B cell (primary cell): Measurements from ENCODE around the gene FBN2. TPM values are rescaled to one million over a fixed set of nuclear protein-coding genes. Genes with fewer than 3 reads are reported as not detected.

Experiments used
- ATAC-seq: fragments of 200-7000 bp; cut with Tn5 transposase; one replicate; pipeline ENCODE4 v1.10.0; 2021; ENCODE audit warnings: low read depth, mild to moderate bottlenecking, moderate number of reproducible peaks, moderate library complexity
- CTCF ChIA-PET: fragments of 350-600 bp; sonication (Branson Sonifier 250); formaldehyde crosslinking; loops from one replicate; lab custom pipeline; 2021; ENCODE audit warnings: antibody characterized with exemption, inconsistent platforms; lab: Charles Lee
- POLR2A ChIA-PET: fragments of 350-600 bp; sonication (Branson Sonifier 250); formaldehyde crosslinking; loops from one replicate; lab custom pipeline; 2021; ENCODE audit warnings: antibody characterized with exemption; lab: Charles Lee
- DNase-seq: peaks from one replicate; pipeline ENCODE4 v3.0.0; 2013
- H2AFZ ChIP-seq: 2 replicates; pipeline ENCODE4 v1.6.1; 2012; ENCODE audit warnings: mild to moderate bottlenecking, low read depth, low read length; ENCODE audit not compliant: insufficient read depth, poor library complexity, severe bottlenecking
- H3K27ac ChIP-seq, 2 donors: 1 replicate in 1 of 2; 2 replicates in 1 of 2; pipeline ENCODE4 v1.5.1; 2012 to 2013; ENCODE audit warnings: low read length in 2 of 2, mild to moderate bottlenecking in 2 of 2, moderate library complexity in 1 of 2
- H3K27me3 ChIP-seq, 4 experiments: fragments of 200-600 bp in 1 of 4; sonication (generic) in 1 of 4; replicated peaks in 1 of 4; 1 replicate in 2 of 4; 2 replicates in 2 of 4; pipeline versions ENCODE4 v1.6.1 to v1.7.0; 2013 to 2016; ENCODE audit warnings: low read length in 3 of 4, mild to moderate bottlenecking in 2 of 4, mixed read lengths in 1 of 4, moderate library complexity in 1 of 4; ENCODE audit not compliant: insufficient read depth in 4 of 4, control insufficient read depth in 3 of 4; ENCODE audit errors: control extremely low read depth in 1 of 4
- H3K36me3 ChIP-seq, 2 experiments: replicated peaks in 1 of 2; 1 replicate in 1 of 2; 2 replicates in 1 of 2; pipeline versions ENCODE4 v1.6.1 to v1.7.1; 2013; ENCODE audit warnings: low read length in 1 of 2; ENCODE audit not compliant: insufficient read depth in 2 of 2, control insufficient read depth in 1 of 2; ENCODE audit errors: control extremely low read depth in 1 of 2, extremely low read depth in 1 of 2
- H3K4me1 ChIP-seq, 2 donors: fragments of 200-600 bp in 1 of 2; sonication (generic) in 1 of 2; 1 replicate in 1 of 2; 2 replicates in 1 of 2; pipeline versions ENCODE4 v1.5.1 to v1.6.1; 2013 to 2017; ENCODE audit warnings: low read length in 2 of 2; ENCODE audit not compliant: control insufficient read depth in 2 of 2, insufficient read depth in 2 of 2
- H3K4me2 ChIP-seq: replicated peaks from 2 replicates; pipeline ENCODE3; 2012; ENCODE audit warnings: mild to moderate bottlenecking, low read depth, low read length; ENCODE audit not compliant: poor library complexity, severe bottlenecking
- H3K4me3 ChIP-seq, 5 experiments: fragments of 200-600 bp in 1 of 5; sonication (generic) in 1 of 5; 1 replicate in 3 of 5; 2 replicates in 2 of 5; pipeline versions ENCODE4 v1.5.1 to v1.7.0; 2011 to 2016; ENCODE audit warnings: low read length in 4 of 5, mild to moderate bottlenecking in 4 of 5, low read depth in 2 of 5, control low read depth in 1 of 5, moderate library complexity in 1 of 5; ENCODE audit not compliant: insufficient read depth in 1 of 5; ENCODE audit errors: control extremely low read depth in 1 of 5, extremely low read depth in 1 of 5
- H3K79me2 ChIP-seq: fragments of 200-600 bp; sonication (generic); one replicate; pipeline ENCODE4 v1.6.0; 2016; ENCODE audit warnings: low read length; ENCODE audit not compliant: control insufficient read depth, insufficient read depth
- H3K9ac ChIP-seq: fragments of 200-600 bp; sonication (generic); 2 replicates; pipeline ENCODE4 v1.6.1; 2017; ENCODE audit warnings: mild to moderate bottlenecking, low read length, moderate library complexity
- H3K9me3 ChIP-seq, 3 donors: one replicate each; pipeline versions ENCODE4 v1.6.1 to v1.7.1; 2013; ENCODE audit warnings: low read length in 2 of 3; ENCODE audit not compliant: control insufficient read depth in 2 of 3, insufficient read depth in 1 of 3; ENCODE audit errors: control extremely low read depth in 1 of 3
- H4K20me1 ChIP-seq: 2 replicates; pipeline ENCODE4 v1.6.0; 2012; ENCODE audit warnings: mild to moderate bottlenecking, low read length; ENCODE audit not compliant: insufficient read depth, control insufficient read depth, poor library complexity, severe bottlenecking
- H3K27ac Mint-ChIP-seq: one replicate; pipeline ENCODE4 v1.8.0; 2021; ENCODE audit warnings: mixed read lengths
- H3K27me3 Mint-ChIP-seq: one replicate; pipeline ENCODE4 v1.8.0; 2021; ENCODE audit warnings: mixed read lengths
- H3K4me1 Mint-ChIP-seq: one replicate; pipeline ENCODE4 v1.8.0; 2021; ENCODE audit warnings: mixed read lengths
- H3K4me3 Mint-ChIP-seq: one replicate; pipeline ENCODE4 v1.8.0; 2021; ENCODE audit warnings: mixed read lengths
- H3K9me3 Mint-ChIP-seq: one replicate; pipeline ENCODE4 v1.8.0; 2022; ENCODE audit warnings: mixed read lengths; ENCODE audit not compliant: insufficient read depth
- EZH2 ChIP-seq: IDR thresholded peaks from 2 replicates; pipeline ENCODE4 v1.6.1; 2012; ENCODE audit warnings: borderline replicate concordance, low read depth, mild to moderate bottlenecking, moderate library complexity, low read length; ENCODE audit not compliant: insufficient read depth, poor library complexity, severe bottlenecking
- WGBS: methylation state at CpG from one replicate; pipeline ENCODE4 v1.1.5; 2013; ENCODE audit warnings: missing lambda C conversion rate; ENCODE audit not compliant: insufficient coverage; 5-methylcytosine and 5-hydroxymethylcytosine counted together
- intact Hi-C: fragments of 100-400 bp; cut with micrococcal nuclease; formaldehyde crosslinking; loops from one replicate; pipeline ENCODE4 v1.10.0; 2022
- polyA plus RNA-seq: library from polyadenylated mRNA; depleted of rRNA; stranded (reverse); fragments of >200 nt; gene quantifications from 2 replicates; pipeline ENCODE4 v1.2.3, GENCODE V29; 2012
- total RNA-seq, 2 donors: library from RNA; stranded (reverse); fragments of 120-200 nt in 1 of 2; gene quantifications; 1 replicate in 1 of 2; 2 replicates in 1 of 2; pipeline versions ENCODE4 v1.2.3 to v1.2.4, GENCODE V29; 2013 to 2022
- TF ChIP-seq, protein P1 (sequence below): fragments of 200-600 bp; IDR thresholded peaks from one replicate; pipeline ENCODE4 v1.8.0; 2022; ENCODE audit warnings: antibody characterized with exemption, mild to moderate bottlenecking

The FBN2 gene
- total and polyA plus RNA-seq, 2 donors (not counting 1 experiment from before 2014, with no cell fraction given), result 0.03 TPM; not detected in 1

- no CpG with 5 or more reads among the region's 5 CpGs for whole genome bisulfite sequencing
- peaks cover 0 to 2% (median 0%) of the 10 kb centered on the region in 4 experiments for H3K27me3 ChIP-seq
- H3K9ac ChIP-seq, result no peak overlapping the region
- POLR2A ChIA-PET, result no interaction called here
- H3K4me1 ChIP-seq, result no peaks in the 10 kb centered on the region
- no peak for TF ChIP-seq EZH2
- TF ChIP-seq, protein P1, sequence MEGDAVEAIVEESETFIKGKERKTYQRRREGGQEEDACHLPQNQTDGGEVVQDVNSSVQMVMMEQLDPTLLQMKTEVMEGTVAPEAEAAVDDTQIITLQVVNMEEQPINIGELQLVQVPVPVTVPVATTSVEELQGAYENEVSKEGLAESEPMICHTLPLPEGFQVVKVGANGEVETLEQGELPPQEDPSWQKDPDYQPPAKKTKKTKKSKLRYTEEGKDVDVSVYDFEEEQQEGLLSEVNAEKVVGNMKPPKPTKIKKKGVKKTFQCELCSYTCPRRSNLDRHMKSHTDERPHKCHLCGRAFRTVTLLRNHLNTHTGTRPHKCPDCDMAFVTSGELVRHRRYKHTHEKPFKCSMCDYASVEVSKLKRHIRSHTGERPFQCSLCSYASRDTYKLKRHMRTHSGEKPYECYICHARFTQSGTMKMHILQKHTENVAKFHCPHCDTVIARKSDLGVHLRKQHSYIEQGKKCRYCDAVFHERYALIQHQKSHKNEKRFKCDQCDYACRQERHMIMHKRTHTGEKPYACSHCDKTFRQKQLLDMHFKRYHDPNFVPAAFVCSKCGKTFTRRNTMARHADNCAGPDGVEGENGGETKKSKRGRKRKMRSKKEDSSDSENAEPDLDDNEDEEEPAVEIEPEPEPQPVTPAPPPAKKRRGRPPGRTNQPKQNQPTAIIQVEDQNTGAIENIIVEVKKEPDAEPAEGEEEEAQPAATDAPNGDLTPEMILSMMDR, result no peak
- DNase-seq (no peak), ATAC-seq (no peak)
- H3K27me3 Mint-ChIP-seq, result no peaks in the 10 kb centered on the region
- H3K27ac ChIP-seq, result no peak overlapping the region
- no peak overlapping the region for H3K27ac Mint-ChIP-seq
- H3K36me3 ChIP-seq, result no peaks in the 10 kb centered on the region
- H3K4me1 Mint-ChIP-seq, result no peaks in the 10 kb centered on the region
- no peak overlapping the region for H2AFZ ChIP-seq
- H3K4me3 ChIP-seq, result no peak overlapping the region
- no peaks in the 10 kb centered on the region for H4K20me1 ChIP-seq
- no peaks in the 10 kb centered on the region for H3K9me3 ChIP-seq
- H3K4me2 ChIP-seq, result no peak overlapping the region
- H3K79me2 ChIP-seq, result no peaks in the 10 kb centered on the region
- no peaks in the 10 kb centered on the region for H3K9me3 Mint-ChIP-seq
- H3K4me3 Mint-ChIP-seq, result no peak overlapping the region
- CTCF ChIA-PET, result no interaction called here
- intact Hi-C loops, result no loop called here
Measured at GRCh38 chr5:128273736-128274135, 264.3 kb downstream of the FBN2 start.

DNA sequence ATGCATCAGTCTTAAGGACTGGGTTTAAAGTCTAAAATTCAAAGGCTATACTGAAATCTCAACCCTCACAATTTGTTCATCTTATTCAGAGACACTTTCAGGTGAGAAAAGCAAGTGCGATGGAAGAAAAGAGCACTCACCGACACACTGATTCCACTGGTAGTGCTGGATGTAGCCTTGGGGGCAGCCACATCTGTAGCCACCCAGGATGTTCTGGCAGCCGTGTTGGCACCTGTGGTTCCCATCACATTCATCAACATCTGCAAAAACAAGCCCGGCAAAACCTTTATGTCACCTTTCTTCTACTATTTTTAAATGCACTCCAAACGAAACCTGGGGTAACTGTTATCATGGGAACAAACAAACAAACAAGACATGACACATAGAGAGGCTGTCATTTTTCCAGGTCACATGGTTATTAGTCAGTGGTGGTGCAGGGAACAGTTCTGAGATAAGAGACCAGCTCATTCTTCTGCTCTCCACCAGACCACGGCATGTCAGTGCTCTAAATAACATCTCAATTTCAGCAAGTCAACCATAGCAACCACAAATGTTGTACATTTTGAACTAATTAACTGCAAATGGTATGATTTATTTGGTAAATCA lies 266.1 kb downstream of the FBN2 start:
- TF ChIP-seq, protein P1, result no peak
- no peak for TF ChIP-seq EZH2
- Histone ChIP-seq H3K9ac (no peak overlapping the region), H2AFZ (no peak overlapping the region), H3K36me3 (no peaks in the 10 kb centered on the region), H3K4me2 (no peak overlapping the region), H3K79me2 (no peaks in the 10 kb centered on the region), H3K27ac (no peak overlapping the region), H3K4me1 (no peaks in the 10 kb centered on the region), H4K20me1 (no peaks in the 10 kb centered on the region), H3K4me3 (no peak overlapping the region), H3K9me3 (no peaks in the 10 kb centered on the region), H3K27me3 (peaks cover 0 to 2% (median 0%) of the 10 kb centered on the region in 4 experiments)
- H3K27ac Mint-ChIP-seq, result no peak overlapping the region
- ATAC-seq, result no peak
- POLR2A ChIA-PET, result no interaction called here
- H3K4me1 Mint-ChIP-seq, result no peaks in the 10 kb centered on the region
- H3K4me3 Mint-ChIP-seq, result no peak overlapping the region
- CTCF ChIA-PET, result no interaction called here
- peaks cover 1% of the 10 kb centered on the region for H3K27me3 Mint-ChIP-seq
- WGBS, result 91% methylated on average over 4 of the region's 6 CpGs
- no peaks in the 10 kb centered on the region for H3K9me3 Mint-ChIP-seq
- no peak for DNase-seq
- intact Hi-C loops, result no loop called here
